Right lobe of liver (tissue), 4 donors: ENCODE measurements around the gene SPEF2.

Experiments
- CTCF ChIP-seq, 4 donors: fragments of 200-600 bp in 3 of 4; fragments of 450-650 bp in 1 of 4; IDR thresholded peaks; one replicate each; pipeline versions ENCODE4 v1.5.1 to v1.8.0; 2016 to 2022; ENCODE audit warnings: antibody characterized with exemption in 4 of 4, mild to moderate bottlenecking in 2 of 4
- POLR2A ChIP-seq: fragments of 450-650 bp; IDR thresholded peaks from one replicate; pipeline ENCODE4 v1.6.1; 2017; ENCODE audit warnings: antibody characterized with exemption, mild to moderate bottlenecking
- donor health status: DM: no; HTN: no; CAD: no.
- donor health status: DM: no; HTN: no; CAD: no.
- donor health status: DM: no; HTN: yes; CAD: no.

- TF ChIP-seq POLR2A (no peak), CTCF (IDR thresholded peaks at IDR 0.05) (no peak)
Measured at GRCh38 chr5:35735718-35736117, 118.1 kb downstream of the SPEF2 start.
